GM13977 (cell line): ENCODE data around the gene ANGPTL2.

ENCODE experiments used
- DNase-seq: peaks from one replicate; pipeline ENCODE4 v3.0.0; 2012; ENCODE audit warnings: low spot score
- CTCF ChIP-seq: IDR thresholded peaks from 2 replicates; pipeline ENCODE4 v1.5.1; 2012; ENCODE audit warnings: mild to moderate bottlenecking, control low read depth; ENCODE audit not compliant: insufficient read depth; ENCODE audit errors: extremely low read depth, missing control alignments
- in situ Hi-C: fragments of 300-500 bp; cut with MboI; formaldehyde crosslinking; loops from one replicate; pipeline ENCODE4 v1.12.0; 2022; ENCODE audit warnings: low sequenced_read_pairs, low pct_unique_long_range_greater_than_20kb, mixed read lengths, inconsistent platforms; ENCODE audit not compliant: unreplicated experiment

The ANGPTL2 gene

GRCh38 chr9:127112735-127113161, 9.7 kb downstream of the ANGPTL2 start:
- TF ChIP-seq CTCF = no peak
- no peak for DNase-seq
- in situ Hi-C loops = no loop called here

- in situ Hi-C loops = no loop called here
- no peak for DNase-seq
- no peak for TF ChIP-seq CTCF
Measured at GRCh38 chr9:127112056-127112455, 10.4 kb downstream of the ANGPTL2 start.

- in situ Hi-C loops = no loop called here
- TF ChIP-seq CTCF = no peak
Measured at GRCh38 chr9:127109212-127109711, 13.2 kb downstream of the ANGPTL2 start.

GRCh38 chr9:127107929-127108876, 14.2 kb downstream of the ANGPTL2 start:
- no peak for TF ChIP-seq CTCF
- in situ Hi-C loops = no loop called here
- no peak for DNase-seq

More at GRCh38 chr9:127109212-127109711, 13.2 kb downstream of the ANGPTL2 start:
- DNase-seq = no peak

GRCh38 chr9:127107171-127107928, 15.1 kb downstream of the ANGPTL2 start:
- in situ Hi-C loops = no loop called here
- DNase-seq = no peak
- no peak for TF ChIP-seq CTCF

- in situ Hi-C loops = no loop called here
- DNase-seq = no peak
- no peak for TF ChIP-seq CTCF
Measured at GRCh38 chr9:127106466-127106855, 16.0 kb downstream of the ANGPTL2 start.
